Activated CD4-positive, alpha-beta T cell treated with anti-CD3 and anti-CD28 coated beads, Interleukin-2, amount 50 U/mL, for 24 hours (primary cell): ENCODE results near the gene CCDC57.
A peak's percentile ranks its signal among the peaks of the same experiment; 100 is the strongest.

Source experiments
- DNase-seq, 2 donors: peaks; one replicate each; pipeline ENCODE4 v3.0.0-alpha.2; 2020; ENCODE audit warnings: low read depth in 1 of 2, low spot score in 1 of 2

The CCDC57 gene

DNA sequence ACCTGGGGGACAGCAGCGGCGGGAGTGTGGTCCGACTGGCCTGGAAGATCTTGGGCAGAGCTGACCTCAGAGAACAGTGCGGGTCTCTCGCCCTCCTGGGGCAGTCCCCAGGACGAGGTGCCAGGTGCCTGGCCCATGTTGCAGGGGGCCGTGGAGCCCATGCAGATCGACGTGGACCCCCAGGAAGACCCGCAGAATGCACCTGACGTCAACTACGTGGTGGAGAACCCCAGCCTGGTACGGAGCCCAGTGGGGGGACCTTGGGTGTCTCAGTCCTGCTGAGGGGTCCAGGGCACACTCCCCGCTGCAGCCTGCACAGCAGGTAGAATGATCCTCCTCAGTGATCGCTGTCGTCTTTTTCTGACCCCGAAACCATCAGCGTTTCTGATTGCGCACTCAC is 159.5 kb downstream of the CCDC57 start:
- DNase-seq: no peak

DNA sequence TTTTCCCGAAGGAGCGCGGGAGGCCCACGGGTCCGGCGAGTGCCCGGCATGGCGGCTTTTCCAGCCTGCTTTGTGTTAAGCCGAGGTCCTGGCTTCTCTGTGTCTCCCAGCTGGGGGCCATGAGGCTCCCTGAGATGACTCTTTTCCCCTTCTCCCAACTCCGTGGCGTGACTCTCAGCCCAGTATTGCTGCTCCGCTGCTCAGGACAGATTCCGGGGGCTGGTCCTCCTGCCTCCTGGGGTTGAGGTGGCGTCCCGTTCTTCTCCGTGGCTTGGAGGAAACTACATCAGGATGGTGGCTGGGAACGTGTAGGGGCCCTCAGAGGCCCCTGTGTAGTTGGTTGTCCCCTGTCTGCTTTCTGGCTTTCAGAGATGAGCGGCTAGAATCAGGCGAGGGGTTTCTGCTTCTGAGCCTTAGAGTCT is 160.0 kb downstream of the CCDC57 start:
- no peak for DNase-seq

DNA sequence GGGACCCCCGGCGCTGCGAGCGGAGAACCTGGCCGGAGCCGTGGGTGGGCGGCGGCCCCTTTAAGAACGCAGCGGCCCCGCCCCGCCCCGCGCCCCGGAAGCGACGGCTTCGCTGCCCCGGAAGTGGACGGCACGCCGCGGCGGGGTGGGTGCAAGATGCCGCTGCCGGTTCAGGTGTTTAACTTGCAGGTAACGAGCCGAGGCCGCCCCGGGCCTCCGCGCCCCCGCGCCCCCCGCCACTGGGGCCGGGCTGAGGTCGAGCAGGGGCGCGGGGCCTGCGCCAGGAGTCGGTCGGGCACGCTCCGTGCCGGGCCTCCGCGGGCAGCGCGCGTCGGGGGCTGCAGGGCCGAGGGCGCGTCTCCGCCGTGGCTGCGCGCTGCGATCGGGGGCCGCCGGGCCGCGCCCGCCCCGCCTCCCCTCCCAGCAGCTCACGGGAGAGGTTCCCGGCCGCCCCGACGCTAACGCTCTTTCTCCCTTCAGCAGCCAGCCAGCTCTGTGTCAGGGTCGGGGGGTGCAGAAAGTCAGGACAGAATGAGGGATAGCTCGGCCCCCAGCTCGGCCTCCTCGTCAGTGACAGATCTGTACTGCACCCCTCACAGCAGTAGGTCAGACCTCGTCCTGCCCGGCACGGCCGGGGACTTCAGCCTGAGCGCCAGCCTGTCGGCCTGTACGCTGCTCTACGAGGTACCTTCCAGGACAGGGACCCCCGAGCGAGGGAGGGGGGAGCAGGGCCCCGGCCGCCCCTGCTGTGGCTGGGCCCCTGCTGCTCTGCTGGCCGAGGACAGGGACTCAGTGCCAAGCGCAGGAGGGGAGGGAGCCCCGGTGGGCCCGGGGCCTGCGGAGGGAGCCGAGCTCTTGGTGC is 160.6 kb downstream of the CCDC57 start, which contains the start of the genes GPS1 and RFNG:
Gene GPS1 (plus strand): TSS at position 123 of the 862 bp plus-strand sequence. CDS start 34 bp downstream, at position 157.
Gene RFNG (minus strand): TSS at position 36 of the 862 bp plus-strand sequence. CDS start 45 bp downstream, outside the sequence.
- DNase-seq: peak; percentile 70 to 80
